Measurements from ENCODE around the gene CELA2A.
"Not testable (repeated sequence)": the region's sequence is repeated elsewhere in the genome, so short reads cannot be mapped to it uniquely, and the experiment has no call there.

Gene CELA2A

DNA sequence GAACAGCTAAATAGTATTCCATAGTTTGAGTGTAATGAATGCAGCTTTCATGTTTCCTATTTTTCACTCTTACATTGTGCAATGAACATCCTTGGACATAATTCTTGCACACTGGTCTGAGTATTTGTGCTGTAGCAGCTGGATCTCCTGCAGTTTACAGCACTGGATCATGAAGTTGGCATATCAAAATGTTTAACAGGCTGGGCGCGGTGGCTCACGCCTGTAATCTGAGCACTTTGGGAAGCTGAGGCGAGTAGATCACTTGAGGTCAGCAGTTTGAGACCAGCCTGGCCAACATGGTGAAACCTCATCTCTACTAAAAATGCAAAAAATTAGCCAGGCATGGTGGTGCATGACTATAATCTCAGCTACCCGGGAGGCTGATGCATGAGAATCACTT lies 14.5 kb downstream of the CELA2A start:
- not testable (repeated sequence) for DNase-seq

DNA sequence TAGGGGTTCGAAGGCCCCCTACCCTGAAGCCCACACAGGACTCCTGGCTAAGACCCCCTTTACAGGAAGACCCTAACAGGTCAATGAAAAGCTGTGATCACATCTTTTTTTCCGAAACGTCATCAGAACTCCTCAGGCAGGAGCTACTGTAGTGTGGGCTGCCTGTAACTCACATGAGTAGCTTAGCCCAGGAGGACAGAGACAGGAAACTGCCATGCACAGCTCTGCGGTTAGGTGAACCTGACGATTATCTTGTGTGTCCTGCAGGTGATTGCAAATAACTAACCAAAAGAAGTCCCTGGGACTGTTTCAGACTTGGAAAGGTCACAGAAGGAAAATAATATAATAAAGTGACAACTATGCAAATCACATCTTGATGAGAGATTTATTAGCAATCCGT lies 15.2 kb downstream of the CELA2A start:
- DNase-seq = not testable (repeated sequence)

DNA sequence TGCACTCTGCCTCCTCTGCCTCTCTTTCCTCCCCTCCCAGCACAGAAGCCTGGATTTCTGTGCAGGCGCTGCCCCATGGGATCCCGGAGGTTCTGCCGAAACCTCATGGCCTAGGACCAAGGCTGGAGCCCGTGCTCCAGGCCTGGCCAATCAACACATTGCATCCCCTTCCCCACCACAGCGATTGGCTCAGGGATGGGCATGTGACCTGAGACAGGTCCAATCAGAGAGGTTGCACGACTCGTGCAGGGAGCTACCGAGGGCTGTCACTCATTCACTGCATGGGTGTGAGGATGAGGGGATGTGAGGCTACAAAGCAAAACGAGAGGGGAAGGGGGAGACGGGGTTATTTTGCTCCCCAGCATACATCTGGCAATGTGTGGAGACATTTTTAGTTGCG lies 16.1 kb downstream of the CELA2A start:
- no peak for DNase-seq

DNA sequence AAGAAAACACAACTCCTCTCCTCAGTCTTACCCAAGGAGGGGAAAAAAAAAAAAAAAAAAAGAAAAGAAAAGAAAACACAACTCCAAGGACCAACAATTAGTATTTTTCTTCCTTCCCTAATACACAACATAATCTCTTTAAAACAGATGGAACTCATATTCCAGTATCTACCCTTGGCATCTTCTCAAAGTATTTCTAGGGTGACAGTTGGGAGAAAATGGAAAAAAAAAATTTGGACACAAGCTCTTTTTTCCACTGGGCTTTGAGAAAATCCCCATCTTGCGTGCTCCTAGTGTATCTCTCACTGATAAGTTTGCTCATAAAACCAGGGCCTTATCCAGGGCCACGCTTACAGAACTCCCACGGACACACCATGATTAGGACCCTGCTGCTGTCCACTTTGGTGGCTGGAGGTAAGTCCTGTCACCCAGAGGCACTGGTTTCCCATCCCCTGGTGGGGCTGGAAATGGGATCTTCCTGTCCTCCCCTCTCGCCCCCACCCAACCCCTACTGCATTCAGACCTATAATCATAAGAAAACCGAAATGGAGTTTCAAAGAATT lies 19.3 kb downstream of the CELA2A start, which contains the start of gene CELA2B:
TSS of gene CELA2B (plus strand) at position 353 of the 563 bp plus-strand sequence. CDS start at position 375, 22 bp downstream.
- no peak for DNase-seq

DNA sequence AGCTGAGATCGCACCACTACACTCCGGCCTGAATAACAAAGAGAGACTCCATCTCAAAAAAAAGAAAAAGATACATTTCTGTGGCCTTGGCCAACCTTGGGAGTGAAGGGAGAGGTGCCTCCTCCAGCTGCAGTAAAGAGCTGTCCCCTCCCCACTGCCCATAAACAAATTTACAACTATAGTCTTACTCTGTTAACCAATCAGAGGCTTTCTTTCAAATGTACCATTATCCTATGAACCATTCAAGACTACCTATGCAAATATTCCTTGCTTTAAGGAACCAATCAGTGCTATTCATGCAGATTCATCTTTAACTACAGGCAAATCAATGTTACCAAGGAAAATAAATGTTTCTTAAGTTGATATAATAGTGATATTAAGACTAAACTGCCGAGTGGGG lies 20.4 kb downstream of the CELA2A start:
- DNase-seq = no peak

DNA sequence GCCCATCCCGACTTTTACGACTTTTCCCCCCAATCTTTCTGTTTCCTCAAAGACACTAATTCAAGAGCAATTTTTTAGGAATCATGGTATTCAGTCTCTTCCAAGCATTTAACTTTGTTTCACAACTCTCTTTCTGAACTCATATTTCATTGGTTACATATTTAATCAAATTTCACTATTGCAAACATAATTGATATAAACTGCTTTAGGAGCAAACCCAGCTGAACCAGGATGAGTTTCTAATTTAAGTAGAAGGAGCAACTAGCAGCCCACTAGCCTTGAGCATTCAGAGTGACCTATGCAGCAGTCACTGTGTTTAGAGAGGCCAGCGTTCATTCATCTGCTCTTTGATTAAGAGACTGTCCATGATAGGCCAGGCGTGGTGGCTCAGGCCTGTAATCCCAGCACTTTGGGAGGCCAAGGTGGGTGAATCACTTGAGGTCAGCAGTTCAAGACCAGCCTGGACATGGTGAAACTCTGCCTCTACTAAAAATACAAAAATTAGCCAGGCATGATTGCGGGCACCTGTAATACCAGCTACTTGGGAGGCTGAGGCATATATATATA lies 21.2 kb downstream of the CELA2A start:
- DNase-seq = no peak

DNA sequence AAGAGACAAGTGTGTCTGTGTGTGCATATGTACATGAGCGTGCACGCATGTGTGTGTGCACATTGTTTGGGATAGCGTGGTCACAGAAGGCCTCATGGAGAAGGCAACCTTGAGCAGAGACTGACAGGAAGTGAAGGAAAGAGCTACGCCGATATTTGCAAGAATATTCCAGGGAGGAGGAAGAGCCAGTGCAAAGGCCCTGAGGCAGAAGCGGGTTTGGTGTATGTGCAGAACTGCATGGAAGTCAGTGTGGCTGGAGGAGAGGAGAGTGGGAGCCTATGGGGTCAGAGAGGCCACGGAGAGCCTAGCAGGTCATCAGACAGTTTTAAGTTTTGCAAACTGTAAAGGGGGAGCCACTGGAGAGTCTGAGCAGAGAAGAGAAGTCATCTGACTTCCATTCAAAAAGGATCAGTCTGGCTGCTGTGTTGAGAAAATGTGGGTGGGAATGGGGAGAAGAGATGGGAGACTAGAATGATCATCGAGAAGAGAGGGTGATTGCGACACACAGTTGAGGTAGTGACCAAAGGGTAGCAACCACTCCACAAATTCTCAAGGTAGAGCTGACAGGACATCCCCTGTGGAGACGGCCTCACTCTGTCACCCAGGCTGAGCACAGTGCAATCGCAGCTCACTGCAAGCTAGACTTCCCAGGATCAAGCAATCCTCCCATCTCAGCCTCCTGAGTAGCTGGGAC lies 23.3 kb downstream of the CELA2A start:
- DNase-seq = no peak

DNA sequence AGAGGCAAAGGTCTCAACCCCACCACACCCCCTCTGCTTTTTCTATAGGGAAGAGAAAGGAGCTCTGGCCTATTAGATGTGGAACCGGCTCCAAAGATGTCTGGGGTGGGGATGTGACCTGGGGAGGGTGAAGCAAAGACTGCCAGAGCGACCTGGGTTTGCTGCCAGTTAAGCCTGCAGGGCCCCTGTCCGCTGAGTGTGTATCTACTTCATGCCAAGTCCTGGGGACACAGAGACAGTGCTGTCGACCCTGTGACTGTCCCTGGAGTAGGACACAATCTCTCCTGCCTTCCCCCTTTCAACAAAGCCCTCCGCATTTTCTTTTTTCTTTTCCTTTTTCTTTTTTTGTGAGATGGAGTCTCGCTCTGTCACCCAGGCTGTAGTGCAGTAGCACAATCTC lies 25.9 kb downstream of the CELA2A start:
- DNase-seq = not testable (repeated sequence)

DNA sequence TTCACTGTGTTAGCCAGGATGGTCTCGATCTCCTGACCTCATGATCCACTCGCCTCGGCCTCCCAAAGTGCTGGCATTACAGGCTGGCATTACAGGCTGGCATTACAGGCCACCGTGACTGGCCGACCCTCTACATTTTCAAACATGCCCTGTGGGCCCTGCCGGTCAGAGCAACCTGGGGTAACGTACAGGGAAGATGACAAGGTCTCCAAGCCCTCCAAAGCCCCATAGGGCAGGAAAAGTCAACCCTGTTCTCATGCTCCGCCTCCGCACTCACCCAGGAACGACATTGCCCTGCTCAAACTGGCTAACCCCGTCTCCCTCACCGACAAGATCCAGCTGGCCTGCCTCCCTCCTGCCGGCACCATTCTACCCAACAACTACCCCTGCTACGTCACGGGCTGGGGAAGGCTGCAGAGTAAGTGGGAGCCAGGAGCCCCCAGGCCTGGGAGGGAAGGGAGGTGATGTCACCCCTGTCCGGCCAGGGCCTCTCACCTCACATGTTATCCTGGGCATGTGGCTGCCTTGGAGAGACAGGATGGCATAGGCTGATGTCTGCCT lies 26.5 kb downstream of the CELA2A start:
- not testable (repeated sequence) for DNase-seq

DNA sequence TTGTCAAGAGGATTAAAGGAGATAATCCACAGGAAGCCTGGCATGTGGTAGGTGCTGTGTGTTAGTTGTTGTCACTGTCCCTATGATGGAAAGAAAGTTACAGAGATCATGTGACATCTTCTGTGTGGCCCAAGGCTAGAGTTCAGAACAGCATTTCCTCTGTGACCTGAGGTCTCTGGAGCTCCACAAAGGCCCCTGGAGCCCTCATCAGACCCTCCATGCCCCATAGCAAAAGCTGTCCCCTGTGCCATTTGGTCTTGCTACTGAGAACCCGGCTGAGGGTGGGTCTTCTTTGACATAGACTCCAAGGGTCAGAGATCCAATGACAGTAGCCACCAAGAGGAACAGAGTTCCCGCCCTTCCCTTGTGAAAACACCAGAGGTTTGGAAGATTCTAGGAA lies 27.4 kb downstream of the CELA2A start:
- DNase-seq = peak; percentile 26

DNA sequence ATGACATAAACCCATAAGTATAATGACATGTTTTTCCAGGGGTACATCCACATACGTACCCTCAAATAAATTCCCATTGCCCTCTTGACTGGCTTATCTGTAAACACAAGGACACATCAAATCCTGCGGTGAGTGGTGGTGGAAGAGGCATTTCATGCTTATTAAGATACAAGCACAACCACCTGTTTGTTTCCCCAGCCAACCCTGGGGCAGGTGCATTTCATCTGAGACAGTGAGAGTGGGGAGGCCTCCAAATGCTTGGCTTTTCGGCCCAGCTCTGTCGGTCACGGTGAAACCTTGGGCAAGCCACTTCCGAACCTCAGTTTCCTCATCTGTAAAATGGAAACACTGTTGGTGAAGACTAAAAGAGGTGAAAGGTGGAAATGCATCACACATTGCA lies 27.9 kb downstream of the CELA2A start:
- DNase-seq = not testable (repeated sequence)

DNA sequence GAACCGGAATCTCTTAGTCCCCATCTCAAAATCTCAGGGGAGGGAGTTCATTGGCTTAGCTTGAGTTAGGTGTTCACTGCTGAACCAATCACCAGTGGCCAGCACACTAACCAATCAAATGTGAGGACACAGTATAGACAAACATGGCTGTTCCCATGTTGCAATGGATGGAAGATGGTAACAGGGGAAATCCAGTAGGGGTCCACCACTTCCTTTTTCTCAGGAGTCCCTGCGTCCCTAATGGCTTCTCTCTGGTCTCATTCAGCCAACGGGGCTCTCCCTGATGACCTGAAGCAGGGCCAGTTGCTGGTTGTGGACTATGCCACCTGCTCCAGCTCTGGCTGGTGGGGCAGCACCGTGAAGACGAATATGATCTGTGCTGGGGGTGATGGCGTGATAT lies 29.1 kb downstream of the CELA2A start:
- DNase-seq = no peak

DNA sequence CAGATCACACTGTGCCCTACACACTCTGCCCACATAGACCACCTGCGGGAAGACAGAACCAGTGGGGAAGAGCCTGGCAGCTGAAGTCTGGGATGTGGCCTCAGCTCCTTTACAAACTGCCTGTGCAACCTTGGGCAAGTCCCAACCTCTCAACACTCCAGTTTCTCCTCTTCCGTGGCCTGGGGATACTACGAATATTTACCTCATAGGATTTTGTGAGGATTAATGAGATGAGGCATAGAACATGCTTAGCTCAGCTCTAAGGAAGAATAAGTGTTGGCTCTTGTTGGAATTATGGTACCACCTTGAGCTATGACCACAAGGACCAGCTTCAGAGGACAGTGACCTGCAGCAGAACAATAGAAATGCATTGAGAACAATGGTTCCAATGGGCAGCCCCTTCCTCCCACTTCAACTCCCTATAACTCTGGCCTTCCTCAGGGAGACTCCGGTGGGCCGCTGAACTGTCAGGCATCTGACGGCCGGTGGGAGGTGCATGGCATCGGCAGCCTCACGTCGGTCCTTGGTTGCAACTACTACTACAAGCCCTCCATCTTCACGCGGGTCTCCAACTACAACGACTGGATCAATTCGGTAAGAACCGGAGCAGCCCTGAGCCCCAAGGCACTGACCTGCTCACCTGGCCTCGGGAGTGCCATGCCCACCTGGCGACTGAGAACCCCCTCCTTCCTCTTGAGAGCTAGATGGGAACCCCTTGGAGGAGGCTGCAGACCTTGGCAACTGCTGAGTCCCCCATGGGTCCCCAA lies 30.5 kb downstream of the CELA2A start:
- not testable (repeated sequence) for DNase-seq

DNA sequence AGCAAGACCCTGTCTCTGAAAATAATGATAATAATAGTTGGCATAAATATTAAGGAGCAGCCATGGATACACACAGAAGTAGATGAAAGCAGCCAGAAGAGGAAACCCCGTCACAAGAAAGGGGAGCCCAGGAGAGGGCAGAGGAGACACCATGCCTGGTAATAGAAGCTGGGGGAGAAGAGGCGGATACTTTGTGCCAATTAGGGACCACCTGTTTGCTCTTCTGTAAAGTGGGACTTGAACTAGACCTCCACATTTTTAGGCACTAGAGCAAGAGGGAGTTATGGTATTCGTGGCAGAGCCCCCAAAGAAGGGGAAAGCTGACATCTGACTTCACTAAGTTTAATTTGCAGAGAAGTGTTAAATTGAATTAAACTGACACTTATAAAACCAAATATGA lies 31.8 kb downstream of the CELA2A start:
- no peak for DNase-seq

DNA sequence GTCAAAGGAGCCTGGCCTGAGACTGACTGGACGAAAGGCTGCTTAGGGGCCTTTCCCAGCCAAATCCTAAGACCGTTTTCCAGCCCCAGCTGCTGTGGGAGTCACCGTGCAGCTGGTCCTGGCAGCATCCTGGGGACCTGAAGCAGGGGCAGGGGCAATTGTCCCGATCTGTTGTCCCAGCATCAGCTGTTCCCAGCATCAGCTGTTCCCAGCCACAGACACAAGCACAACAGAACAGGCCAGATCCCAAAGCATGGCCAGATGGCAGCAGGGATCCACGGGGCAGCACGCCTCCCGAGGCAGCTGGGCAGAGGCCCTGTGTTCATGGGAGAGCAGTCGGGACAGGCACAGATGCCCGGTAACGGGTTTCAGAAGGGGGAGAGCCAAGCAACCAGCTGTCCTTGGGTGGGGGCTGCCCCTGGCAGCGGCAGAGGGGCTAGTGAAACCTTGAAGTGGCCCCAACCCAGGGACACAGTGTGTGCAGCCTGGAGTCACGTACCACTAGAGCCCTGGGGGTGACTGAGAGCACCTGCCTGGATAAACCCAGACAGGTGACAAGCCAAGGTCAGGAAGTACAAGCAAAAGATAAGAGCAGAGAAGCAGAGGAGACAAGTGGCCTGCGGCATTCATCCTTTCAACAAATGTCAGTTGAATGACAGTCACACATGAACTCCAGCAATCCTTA lies 32.7 kb downstream of the CELA2A start:
- DNase-seq = no peak

DNA sequence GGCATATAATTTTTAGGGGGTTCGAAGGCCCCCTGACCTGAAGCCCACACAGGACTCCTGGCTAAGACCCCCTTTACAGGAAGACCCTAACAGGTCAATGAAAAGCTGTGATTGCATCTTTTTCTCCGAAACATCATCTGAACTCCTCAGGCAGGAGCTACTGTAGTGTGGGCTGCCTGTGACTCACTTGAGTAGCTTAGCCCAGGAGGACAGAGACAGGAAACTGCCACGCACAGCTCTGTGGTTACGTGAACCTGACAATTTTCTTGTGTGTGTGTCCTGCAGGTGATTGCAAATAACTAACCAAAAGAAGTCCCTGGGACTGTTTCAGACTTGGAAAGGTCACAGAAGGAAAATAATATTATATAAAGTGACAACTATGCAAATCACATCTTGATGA lies 34.5 kb downstream of the CELA2A start:
- not testable (repeated sequence) for DNase-seq

DNA sequence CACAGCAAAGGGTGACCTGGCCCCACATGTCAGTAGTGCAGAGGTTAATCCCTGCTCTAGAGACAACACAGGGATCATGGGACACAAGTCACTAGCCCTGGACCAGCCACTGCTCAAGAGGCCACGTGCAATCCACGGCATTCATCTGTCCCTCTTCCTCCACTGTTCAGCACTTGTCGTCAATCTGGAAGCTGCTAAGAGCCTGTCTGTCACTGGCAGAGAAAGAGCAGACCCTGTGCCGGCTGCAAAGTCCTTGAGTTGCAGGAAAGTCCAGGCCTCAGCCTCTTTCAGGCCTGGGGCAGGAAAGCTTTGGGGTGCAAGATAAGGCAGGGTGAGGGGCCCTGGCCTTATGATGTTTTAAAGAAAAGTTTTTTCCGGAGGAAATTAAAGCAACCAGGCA lies 36.1 kb downstream of the CELA2A start:
- no peak for DNase-seq

DNA sequence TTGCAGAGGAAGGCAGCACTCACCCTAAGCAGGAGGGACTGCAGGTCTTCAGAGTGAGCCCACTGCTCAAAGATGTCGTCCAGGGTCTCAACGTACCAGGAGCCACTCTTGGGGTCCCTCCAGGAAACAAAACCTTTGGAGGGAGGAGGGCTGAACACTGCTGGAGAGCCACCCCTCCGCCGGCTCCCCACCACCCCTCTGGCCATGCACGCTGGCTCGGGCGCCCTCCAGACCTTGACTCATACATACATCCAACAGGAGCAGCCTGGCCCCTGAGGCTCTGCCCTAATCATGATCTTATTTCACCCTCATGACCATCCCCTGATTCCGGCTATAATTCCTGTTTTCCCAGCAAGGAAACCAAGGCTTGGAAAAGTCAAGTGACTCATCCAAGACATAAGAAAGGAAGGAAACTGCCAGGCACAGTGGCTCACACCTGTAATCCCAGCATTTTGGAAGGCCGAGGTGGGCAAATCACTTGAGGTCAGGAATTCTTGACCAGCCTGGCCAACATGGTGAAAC lies 37.4 kb downstream of the CELA2A start:
- no peak for DNase-seq

DNA sequence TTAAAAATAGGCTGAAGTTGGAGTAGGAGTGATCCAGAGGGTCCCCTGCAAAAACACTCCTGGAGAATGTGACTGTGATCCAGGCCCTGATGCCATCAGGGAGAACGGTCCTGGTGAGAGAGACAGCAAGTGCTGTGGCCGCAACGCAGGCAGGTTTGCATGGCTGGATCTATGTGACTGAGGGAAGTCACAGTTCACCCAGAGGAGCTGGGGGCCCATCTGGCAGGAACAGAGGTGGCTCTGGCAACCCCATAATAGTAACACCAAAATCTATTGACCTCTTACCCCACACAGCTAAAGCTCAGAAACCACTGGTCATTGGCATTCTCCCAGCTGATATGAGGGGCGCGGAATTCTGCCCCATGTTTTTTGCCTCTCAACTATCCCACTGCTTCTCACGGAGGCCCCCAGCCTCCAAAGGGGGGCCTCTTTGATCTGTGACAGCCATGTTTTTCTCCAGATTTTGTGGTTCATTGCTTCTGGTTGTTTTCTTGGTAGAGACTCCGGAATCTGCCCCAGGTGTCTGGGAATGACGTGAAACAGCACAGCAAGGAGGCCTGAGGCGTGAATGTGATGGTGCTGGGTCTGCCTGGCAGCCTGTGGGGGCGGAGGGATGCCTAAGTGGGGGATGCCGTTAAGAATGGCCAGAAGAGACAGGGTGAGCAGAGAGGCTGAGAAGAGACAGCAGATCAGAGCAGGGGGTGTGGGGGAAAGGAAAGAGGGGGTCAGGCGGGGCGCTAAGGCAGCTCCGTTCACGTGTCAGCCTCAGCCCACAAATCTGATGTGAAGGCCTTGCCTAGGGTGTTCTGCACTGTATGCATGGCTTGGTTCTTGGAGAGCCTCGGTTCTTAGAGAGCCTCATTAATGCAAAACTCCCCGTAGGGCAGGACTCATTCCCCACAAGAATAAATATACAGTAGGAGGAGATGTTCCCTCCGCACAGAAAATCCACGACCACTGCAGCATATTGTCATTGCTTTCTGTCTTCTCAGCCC lies 43.9 kb downstream of the CELA2A start:
- no peak for DNase-seq

DNA sequence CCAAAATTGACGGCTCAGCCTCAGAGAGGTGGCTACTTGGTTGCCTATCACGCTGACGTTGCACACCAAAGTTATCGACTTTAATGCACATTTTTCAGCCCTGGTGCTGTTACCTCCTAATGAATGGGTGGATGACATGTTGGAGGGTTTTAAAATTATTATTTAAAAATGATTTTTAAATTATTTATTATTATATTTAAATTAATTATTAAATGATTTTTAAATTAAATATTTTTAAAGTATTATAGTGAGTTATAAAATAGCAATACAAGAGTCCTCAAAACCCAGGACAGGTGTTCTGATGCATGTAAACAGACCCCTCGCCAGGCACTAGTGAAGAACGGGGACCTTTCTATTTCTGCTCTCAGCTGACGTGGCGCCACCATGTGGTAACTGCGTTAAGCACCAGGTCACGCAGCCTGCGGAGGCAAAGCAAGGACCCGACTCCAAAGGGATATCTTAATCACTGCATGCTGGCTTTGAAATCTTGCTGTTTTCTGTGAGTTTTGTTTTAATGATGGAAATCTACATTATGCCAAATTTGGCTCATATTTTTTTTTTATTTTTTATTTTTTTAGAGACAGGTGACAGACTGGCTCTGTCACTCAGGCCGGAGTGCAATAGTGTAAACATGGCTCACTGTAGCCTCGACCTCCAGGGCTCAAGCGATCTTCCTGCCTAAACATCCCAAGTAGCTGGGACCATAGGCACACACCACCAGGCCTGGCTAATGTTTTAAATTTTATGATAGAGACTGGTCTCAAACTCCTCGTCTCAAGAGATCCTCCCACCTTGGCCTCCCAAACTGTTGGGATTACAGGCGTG lies 44.9 kb downstream of the CELA2A start:
- peak; percentile 81 for DNase-seq
